Peyer's patch (tissue), 4 donors: ENCODE measurements around the gene SYNPR. TPM values are rescaled to one million over a fixed set of nuclear protein-coding genes. Genes with fewer than 3 reads are reported as not detected.

ENCODE experiments used
- DNase-seq, 3 donors: peaks; one replicate each; pipeline ENCODE4 v3.0.0-alpha.2; 2017 to 2019
- H3K27ac ChIP-seq, 4 donors: fragments of 200-600 bp; sonication (generic); one replicate each; pipeline ENCODE4 v1.5.1; 2016 to 2019
- H3K27me3 ChIP-seq, 2 donors: fragments of 200-600 bp; sonication (generic); one replicate each; pipeline ENCODE4 v1.5.1; 2019
- H3K36me3 ChIP-seq, 3 donors: fragments of 200-600 bp; sonication (generic); one replicate each; pipeline ENCODE4 v1.5.1; 2016 to 2019
- H3K4me1 ChIP-seq, 4 donors: fragments of 200-600 bp; sonication (generic); one replicate each; pipeline ENCODE4 v1.5.1; 2016 to 2019
- H3K4me3 ChIP-seq, 4 donors: fragments of 200-600 bp; sonication (generic); 1 replicate in 3 of 4; 2 replicates in 1 of 4; pipeline ENCODE4 v1.5.1; 2016 to 2019; ENCODE audit warnings: mild to moderate bottlenecking in 1 of 4
- H3K9me3 ChIP-seq, 4 donors: fragments of 200-600 bp; sonication (generic); one replicate each; pipeline ENCODE4 v1.5.1; 2016 to 2019; ENCODE audit warnings: mild to moderate bottlenecking in 1 of 4
- POLR2A ChIP-seq, 2 donors: fragments of 450-650 bp; IDR thresholded peaks; one replicate each; pipeline ENCODE4 v1.5.1; 2017; ENCODE audit warnings: antibody characterized with exemption in 2 of 2, mild to moderate bottlenecking in 2 of 2, moderate library complexity in 2 of 2
- total RNA-seq, 4 donors: library from RNA; depleted of rRNA; stranded (reverse); fragments of >200 nt; gene quantifications; one replicate each; pipeline ENCODE4 v1.1.0, GENCODE V29; 2016
- TF ChIP-seq, protein P1 (sequence below), 6 experiments: fragments of 450-650 bp in 4 of 6; fragments of 200-600 bp in 2 of 6; sonication (generic) in 1 of 6; IDR thresholded peaks; one replicate each; pipeline ENCODE4 v1.5.1; 2017 to 2019; ENCODE audit warnings: antibody characterized with exemption in 6 of 6, mild to moderate bottlenecking in 3 of 6, moderate library complexity in 1 of 6

SYNPR gene
- total RNA-seq, 4 donors from 2014 or later = not detected

DNA sequence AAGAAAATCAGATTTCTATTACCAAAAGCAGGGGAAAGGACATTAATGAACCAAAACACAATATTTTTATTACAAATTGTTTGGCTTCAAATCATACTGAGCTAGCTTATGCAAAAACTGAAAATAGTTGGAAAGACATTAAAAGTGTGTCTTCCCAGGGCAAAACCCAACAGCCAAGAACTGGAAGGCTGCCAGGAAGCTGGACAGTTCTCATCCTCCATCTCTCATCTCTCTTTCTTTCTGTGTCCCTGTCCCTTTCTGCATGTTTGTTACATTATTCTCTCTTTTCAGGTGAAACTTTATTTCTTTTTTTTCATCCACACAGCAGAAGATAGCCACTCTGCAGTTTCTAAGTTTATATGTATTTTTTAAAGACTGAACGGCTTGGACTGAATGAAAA is 333.3 kb downstream of the SYNPR start:
- Histone ChIP-seq H3K27me3 (no peaks in the 10 kb centered on the region), H3K9me3 (no peaks in the 10 kb centered on the region), H3K27ac (no peak overlapping the region), H3K36me3 (no peaks in the 10 kb centered on the region), H3K4me1 (no peaks in the 10 kb centered on the region), H3K4me3 (no peak overlapping the region)
- no peak for DNase-seq
- TF ChIP-seq, protein P1, sequence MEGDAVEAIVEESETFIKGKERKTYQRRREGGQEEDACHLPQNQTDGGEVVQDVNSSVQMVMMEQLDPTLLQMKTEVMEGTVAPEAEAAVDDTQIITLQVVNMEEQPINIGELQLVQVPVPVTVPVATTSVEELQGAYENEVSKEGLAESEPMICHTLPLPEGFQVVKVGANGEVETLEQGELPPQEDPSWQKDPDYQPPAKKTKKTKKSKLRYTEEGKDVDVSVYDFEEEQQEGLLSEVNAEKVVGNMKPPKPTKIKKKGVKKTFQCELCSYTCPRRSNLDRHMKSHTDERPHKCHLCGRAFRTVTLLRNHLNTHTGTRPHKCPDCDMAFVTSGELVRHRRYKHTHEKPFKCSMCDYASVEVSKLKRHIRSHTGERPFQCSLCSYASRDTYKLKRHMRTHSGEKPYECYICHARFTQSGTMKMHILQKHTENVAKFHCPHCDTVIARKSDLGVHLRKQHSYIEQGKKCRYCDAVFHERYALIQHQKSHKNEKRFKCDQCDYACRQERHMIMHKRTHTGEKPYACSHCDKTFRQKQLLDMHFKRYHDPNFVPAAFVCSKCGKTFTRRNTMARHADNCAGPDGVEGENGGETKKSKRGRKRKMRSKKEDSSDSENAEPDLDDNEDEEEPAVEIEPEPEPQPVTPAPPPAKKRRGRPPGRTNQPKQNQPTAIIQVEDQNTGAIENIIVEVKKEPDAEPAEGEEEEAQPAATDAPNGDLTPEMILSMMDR (IDR thresholded peaks at IDR 0.05) = no peak
- TF ChIP-seq POLR2A (IDR thresholded peaks at IDR 0.05) = no peak

DNA sequence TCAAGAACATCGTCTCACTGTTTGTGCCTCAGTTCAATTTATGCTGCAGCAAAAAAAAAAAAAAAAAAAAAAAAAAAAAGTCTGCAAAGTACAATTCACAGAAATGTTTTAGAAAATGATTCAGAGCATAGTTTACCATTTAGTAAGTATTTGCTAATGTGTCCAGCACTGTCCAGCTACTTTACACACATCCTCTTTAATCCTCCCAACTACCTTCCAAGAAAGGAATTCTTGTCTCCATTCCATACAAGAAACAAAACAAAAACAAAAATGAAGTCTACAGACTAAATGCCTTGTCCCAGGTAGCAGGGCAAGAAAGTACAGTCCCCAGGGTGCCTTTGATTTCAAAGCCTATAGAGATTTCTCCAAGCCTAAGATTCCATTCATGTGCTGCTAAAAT is 335.5 kb downstream of the SYNPR start:
- Histone ChIP-seq H3K36me3 (no peaks in the 10 kb centered on the region), H3K4me1 (no peaks in the 10 kb centered on the region), H3K9me3 (no peaks in the 10 kb centered on the region), H3K27me3 (no peaks in the 10 kb centered on the region), H3K4me3 (no peak overlapping the region), H3K27ac (no peak overlapping the region)
- TF ChIP-seq, protein P1 (IDR thresholded peaks at IDR 0.05) = no peak
- no peak for TF ChIP-seq POLR2A (IDR thresholded peaks at IDR 0.05)
- DNase-seq = no peak

DNA sequence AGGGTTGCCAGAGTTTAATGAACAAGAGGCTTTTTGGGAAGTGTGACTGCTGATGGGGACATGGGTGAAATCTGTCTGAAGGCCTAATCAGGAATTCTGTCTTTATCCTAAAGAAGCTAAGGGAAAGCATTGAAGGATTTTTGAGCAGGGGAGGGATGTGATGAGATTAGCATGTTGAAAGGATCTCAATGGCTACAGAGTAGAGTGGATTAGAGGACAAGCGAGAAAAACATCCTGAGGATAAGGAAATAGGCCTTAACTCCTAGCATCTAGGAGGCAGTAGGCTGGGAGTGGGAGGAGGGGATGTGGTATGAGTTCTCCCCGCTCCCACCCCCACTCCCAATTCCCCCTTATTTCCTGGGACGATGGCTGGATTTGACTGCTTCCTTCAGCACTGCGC is 339.3 kb downstream of the SYNPR start:
- H3K4me1 ChIP-seq = no peaks in the 10 kb centered on the region
- no peaks in the 10 kb centered on the region for H3K9me3 ChIP-seq
- TF ChIP-seq, protein P1 (IDR thresholded peaks at IDR 0.05) = no peak
- no peak for TF ChIP-seq POLR2A (IDR thresholded peaks at IDR 0.05)
- H3K36me3 ChIP-seq = no peaks in the 10 kb centered on the region
- no peaks in the 10 kb centered on the region for H3K27me3 ChIP-seq
- no peak for DNase-seq
- H3K27ac ChIP-seq = no peak overlapping the region
- H3K4me3 ChIP-seq = no peak overlapping the region

DNA sequence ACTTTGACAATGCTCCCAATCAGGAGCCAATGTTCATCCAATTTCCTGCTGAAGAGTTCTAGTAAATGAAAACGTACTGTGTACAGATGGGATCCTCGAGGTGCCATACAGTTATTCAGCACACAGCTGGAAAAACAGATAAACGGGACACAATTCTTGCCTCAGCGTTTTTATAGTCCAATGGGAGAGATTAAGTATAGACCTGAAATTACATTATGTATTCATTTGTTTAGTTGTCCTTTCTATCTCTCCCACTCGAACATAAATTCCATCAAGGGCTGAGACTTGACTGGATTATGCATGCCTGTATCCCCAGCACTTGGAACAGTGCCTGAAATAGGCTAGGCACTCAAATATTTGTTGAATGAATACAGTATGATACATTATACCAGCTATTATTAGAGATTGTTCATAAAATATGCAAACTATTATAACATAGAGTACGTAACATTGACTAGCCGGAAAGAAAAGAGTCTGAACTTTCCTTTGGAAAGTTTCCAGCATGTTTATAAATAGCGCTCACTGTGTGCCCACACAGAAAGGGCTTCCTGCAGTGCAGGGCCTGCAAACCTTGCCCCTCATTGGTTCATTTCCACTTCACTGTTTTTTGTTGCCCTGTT is 346.9 kb downstream of the SYNPR start:
- no peak for DNase-seq
- H3K4me1 ChIP-seq = no peaks in the 10 kb centered on the region
- no peaks in the 10 kb centered on the region for H3K27me3 ChIP-seq
- H3K27ac ChIP-seq = no peak overlapping the region
- TF ChIP-seq, protein P1 (IDR thresholded peaks at IDR 0.05) = no peak
- TF ChIP-seq POLR2A (IDR thresholded peaks at IDR 0.05) = no peak
- H3K36me3 ChIP-seq = no peaks in the 10 kb centered on the region
- no peak overlapping the region for H3K4me3 ChIP-seq
- no peaks in the 10 kb centered on the region for H3K9me3 ChIP-seq

DNA sequence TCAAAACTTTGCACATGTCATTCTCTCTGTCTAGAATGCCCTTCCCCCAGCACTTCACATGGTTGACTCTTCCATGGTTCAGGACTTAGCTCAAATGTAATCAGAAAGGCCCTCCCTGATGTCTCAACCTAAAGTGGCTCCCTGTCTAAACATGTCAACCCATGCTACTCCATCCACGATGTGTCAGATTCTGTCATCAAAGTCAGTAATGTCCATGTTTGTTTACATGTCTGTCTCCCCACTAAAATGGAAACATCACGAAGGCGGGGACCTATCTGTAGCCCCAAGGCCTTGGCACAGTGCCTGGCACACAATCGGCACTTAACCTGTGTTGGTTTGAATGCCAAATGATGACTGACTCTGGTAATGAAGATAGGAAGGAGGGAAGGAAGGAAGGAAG is 353.6 kb downstream of the SYNPR start:
- TF ChIP-seq, protein P1 (IDR thresholded peaks at IDR 0.05) = no peak
- no peak for TF ChIP-seq POLR2A (IDR thresholded peaks at IDR 0.05)
- H3K9me3 ChIP-seq = no peaks in the 10 kb centered on the region
- no peaks in the 10 kb centered on the region for H3K36me3 ChIP-seq
- no peaks in the 10 kb centered on the region for H3K4me1 ChIP-seq
- H3K27ac ChIP-seq = no peak overlapping the region
- no peak for DNase-seq
- no peak overlapping the region for H3K4me3 ChIP-seq
- H3K27me3 ChIP-seq = no peaks in the 10 kb centered on the region

DNA sequence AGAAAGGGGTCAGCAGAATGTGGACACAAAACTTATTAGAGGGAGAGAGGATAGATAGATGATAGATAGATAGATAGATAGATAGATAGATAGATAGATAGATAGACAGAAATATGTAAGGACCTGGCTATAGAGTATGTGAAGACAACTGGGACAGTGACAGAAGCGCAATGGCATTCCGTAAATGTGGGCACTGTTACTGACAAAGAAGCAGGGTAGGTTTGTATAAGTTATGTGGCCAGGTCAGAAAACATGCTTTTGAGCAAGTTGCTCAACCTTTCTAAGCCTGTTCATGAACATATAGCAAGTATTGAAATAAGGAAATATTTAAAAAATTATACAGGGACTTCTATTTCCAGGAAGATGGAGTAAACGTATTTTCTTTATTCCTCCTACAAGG is 357.1 kb downstream of the SYNPR start:
- no peaks in the 10 kb centered on the region for H3K9me3 ChIP-seq
- no peak overlapping the region for H3K4me3 ChIP-seq
- DNase-seq = no peak
- TF ChIP-seq, protein P1 (IDR thresholded peaks at IDR 0.05) = no peak
- TF ChIP-seq POLR2A (IDR thresholded peaks at IDR 0.05) = no peak
- no peaks in the 10 kb centered on the region for H3K36me3 ChIP-seq
- H3K4me1 ChIP-seq = no peaks in the 10 kb centered on the region
- no peak overlapping the region for H3K27ac ChIP-seq
- H3K27me3 ChIP-seq = no peaks in the 10 kb centered on the region
